Astrocyte of the cerebellum (primary cell): ENCODE data around the gene KCNS1.
A peak's percentile ranks its signal among the peaks of the same experiment; 100 is the strongest.

Experiments used
- DNase-seq: peaks from one replicate; pipeline ENCODE4 v3.0.0-alpha.2; 2011; ENCODE audit warnings: low read depth
- H3K4me3 ChIP-seq: 2 replicates; pipeline ENCODE4 v1.5.1; 2011; ENCODE audit warnings: mild to moderate bottlenecking, low read depth, low read length, moderate library complexity
- in situ Hi-C: cut with HindIII; loops from 2 replicates; pipeline ENCODE4 v1.10.0; 2017; ENCODE audit warnings: low sequenced_read_pairs
- TF ChIP-seq, protein P1 (sequence below): IDR thresholded peaks from 2 replicates; pipeline ENCODE4 v1.5.1; 2012; ENCODE audit warnings: low read length, low read depth, moderate library complexity, mild to moderate bottlenecking; ENCODE audit errors: missing control alignments

Gene KCNS1

DNA sequence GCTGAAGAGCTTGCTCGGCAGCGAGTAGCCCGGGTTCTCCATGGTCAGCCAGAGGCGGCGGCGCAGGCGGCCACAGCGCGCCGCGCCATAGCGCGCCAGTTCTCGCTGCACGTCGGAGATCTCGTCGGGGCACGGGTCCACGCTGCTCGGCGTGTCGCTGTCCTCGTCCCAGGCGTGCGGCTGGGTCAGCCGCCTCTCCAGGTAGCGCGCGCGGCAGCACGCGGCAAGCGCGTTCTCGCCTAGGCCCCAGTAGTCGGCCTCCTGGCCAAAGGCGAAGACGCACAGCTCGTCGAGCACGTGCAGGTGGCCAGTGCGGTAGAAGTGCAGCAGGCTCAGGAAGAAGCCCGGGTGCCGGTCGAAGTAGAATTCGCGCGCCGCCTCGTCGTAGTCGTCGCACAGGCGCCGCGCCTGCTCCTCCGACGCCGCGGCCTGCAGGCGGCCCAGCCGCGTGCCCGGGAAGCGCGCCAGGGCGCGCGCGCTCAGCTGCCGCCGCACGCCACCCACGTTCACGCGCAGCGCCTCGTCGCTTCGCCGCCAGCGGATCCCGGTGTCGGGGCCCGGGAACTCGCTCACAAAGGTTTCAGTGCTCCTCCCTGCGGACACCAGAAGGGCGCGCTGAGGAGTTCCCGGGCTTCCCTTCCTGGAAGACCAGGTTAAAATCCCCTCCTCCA is 2.7 kb downstream of the KCNS1 start:
- in situ Hi-C loops, result no loop called here
- DNase-seq, result no peak
- peak overlapping the region; percentile 29 for H3K4me3 ChIP-seq
- TF ChIP-seq, protein P1, sequence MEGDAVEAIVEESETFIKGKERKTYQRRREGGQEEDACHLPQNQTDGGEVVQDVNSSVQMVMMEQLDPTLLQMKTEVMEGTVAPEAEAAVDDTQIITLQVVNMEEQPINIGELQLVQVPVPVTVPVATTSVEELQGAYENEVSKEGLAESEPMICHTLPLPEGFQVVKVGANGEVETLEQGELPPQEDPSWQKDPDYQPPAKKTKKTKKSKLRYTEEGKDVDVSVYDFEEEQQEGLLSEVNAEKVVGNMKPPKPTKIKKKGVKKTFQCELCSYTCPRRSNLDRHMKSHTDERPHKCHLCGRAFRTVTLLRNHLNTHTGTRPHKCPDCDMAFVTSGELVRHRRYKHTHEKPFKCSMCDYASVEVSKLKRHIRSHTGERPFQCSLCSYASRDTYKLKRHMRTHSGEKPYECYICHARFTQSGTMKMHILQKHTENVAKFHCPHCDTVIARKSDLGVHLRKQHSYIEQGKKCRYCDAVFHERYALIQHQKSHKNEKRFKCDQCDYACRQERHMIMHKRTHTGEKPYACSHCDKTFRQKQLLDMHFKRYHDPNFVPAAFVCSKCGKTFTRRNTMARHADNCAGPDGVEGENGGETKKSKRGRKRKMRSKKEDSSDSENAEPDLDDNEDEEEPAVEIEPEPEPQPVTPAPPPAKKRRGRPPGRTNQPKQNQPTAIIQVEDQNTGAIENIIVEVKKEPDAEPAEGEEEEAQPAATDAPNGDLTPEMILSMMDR, result peak; percentile 28

DNA sequence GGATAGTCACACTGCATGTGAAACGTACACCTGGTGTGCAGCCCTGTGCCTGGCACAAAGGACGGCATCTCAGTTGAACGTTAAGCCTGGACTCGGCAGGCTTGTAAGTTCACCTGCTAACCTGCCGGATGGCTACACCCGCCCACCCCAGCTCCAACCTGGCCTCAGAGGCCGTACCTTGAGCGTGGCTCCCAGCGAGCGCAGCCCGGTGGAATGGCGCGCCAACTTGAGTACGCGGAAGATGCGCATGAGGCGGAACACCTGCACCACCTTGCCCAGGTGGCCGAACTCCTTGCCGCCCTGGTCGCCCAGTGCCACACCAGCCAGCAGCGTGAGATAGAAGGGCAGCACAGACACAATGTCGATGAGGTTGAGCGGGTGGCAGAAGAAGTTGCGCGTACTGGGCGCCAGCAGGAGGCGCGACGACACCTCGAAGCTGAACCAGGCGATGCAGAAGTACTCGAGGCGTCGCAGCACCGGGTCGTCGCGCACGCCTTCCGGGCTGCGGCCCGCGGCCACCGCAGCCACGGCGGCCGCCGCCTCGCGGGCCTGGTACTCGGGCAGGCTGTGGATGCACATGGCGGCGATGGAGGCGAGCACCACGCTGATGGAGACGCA is 3.3 kb downstream of the KCNS1 start:
- TF ChIP-seq, protein P1, result peak; percentile 40
- DNase-seq, result no peak
- in situ Hi-C loops, result no loop called here
- H3K4me3 ChIP-seq, result peak overlapping the region; percentile 29

DNA sequence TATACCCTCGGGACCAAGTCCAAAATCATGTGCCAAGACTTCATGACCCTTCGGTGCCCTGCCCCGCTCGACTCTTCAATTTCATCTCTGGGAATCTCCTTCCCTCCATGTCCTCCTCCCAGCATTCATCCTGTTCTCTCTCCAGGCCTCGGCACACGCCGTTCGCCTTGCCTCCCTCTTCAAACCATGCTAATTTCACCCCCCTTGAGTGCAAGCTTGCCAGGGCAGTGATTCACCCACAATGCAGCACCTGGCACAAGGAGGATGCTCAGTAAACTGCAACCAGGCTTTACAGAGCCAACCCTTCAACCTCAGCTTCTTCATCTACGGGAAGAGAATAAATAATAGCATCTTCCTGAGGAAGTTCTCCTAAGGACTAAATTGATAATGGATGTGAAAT is 4.1 kb downstream of the KCNS1 start:
- DNase-seq, result no peak
- H3K4me3 ChIP-seq, result no peak overlapping the region
- TF ChIP-seq, protein P1, result no peak
- in situ Hi-C loops, result no loop called here

DNA sequence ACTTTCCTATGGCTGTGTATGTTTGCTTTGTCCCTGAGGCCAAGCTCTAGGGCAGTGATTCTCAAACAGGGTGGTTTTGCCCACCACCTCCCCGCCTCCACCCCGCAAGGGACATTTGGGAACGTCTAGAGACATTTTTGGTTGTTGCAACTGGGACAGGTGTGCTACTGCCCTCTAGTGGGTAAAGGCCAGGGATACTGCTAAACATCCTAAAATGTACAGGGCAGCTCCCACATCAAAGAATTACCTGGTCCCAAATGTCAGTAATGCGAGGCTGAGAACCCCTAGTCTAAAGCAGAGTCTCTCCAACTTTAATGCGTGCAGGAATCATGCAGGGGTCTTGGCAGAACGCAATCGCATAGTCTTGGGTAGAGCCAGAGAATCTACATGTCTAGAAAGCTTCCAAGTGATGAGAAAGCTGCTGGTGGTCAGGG is 5.1 kb downstream of the KCNS1 start:
- no peak for DNase-seq
- in situ Hi-C loops, result no loop called here
- TF ChIP-seq, protein P1, result peak; percentile 79
- no peak overlapping the region for H3K4me3 ChIP-seq

DNA sequence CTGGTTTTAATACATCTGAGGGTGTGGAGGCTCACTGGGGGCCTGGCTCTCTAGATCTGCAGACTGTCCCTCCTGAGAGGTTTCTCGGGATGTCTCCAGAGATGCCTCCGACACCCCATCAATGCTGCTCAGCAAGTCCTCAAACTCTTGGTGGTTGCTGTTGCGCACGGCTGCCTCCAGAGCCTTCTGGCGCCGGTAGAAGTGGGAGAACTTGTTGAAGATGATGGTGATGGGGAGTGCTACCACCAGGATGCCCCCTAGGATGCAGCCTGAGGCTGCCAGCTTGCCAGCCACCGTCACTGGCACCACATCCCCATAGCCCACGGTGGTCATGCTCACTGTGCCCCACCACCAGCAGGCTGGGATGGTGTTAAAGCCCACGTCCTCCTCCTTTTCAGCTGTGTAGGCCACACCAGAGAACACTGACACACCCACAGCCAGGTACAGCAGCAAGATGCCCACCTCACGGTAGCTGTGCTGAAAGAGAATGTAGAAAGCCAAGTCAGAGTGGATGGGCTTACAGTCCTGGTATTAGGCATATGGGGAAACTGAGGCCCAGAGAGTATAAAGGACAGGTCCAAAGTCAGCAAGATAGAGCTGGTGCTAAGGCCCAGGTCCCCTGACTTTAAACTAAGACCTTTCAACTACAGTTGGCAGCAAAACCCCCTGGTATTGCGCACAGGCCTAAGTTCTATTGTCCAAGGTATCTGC is 5.9 kb downstream of the KCNS1 start:
- DNase-seq, result no peak
- TF ChIP-seq, protein P1, result no peak
- no peak overlapping the region for H3K4me3 ChIP-seq
- in situ Hi-C loops, result no loop called here

DNA sequence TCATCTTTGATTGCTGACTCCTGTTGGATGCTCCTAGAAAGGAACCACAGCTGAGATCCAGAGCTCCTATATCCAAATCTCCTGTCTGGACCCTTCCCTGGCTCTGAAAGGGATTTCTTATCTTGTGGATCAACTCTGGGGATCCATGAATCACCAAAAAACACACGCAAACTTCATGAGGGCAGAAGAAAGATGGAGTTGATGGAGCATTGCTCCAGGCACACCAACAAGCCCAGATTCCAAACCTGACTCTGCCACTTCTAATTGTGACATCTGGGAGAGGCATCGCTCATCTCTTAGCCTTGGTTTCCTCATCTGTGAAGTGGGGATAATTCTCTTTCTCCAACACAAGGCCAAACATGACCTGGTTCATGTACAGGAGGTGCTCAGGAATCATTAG is 6.7 kb downstream of the KCNS1 start:
- no peak for DNase-seq
- TF ChIP-seq, protein P1, result no peak
- in situ Hi-C loops, result no loop called here

More for the DNA sequence above, 6.7 kb downstream of the KCNS1 start:
- H3K4me3 ChIP-seq, result no peak overlapping the region
